Glutamatergic neuron (in vitro differentiated cells): ENCODE measurements around the gene IL1RL1. TPM values are rescaled to one million over a fixed set of nuclear protein-coding genes. Genes with fewer than 3 reads are reported as not detected.

Experiments used
- DNase-seq: peaks from one replicate; pipeline ENCODE4 v3.0.0; 2022
- H3K27ac Mint-ChIP-seq: one replicate; pipeline ENCODE4 v1.8.0; 2020; ENCODE audit warnings: mild to moderate bottlenecking, mixed read lengths, inconsistent platforms; ENCODE audit not compliant: unreplicated experiment
- H3K27me3 Mint-ChIP-seq: one replicate; pipeline ENCODE4 v1.8.0; 2020; ENCODE audit warnings: mild to moderate bottlenecking, moderate library complexity, mixed read lengths, inconsistent platforms; ENCODE audit not compliant: unreplicated experiment
- H3K36me3 Mint-ChIP-seq: one replicate; pipeline ENCODE4 v1.8.0; 2020; ENCODE audit warnings: mild to moderate bottlenecking, mixed read lengths, inconsistent platforms; ENCODE audit not compliant: unreplicated experiment
- H3K4me1 Mint-ChIP-seq: one replicate; pipeline ENCODE4 v1.8.0; 2020; ENCODE audit warnings: mild to moderate bottlenecking, low read depth, mixed read lengths, inconsistent platforms; ENCODE audit not compliant: unreplicated experiment
- H3K4me3 Mint-ChIP-seq: one replicate; pipeline ENCODE4 v1.8.0; 2020; ENCODE audit warnings: mild to moderate bottlenecking, mixed read lengths, inconsistent platforms; ENCODE audit not compliant: unreplicated experiment
- H3K9me3 Mint-ChIP-seq: one replicate; pipeline ENCODE4 v1.8.0; 2020; ENCODE audit warnings: mild to moderate bottlenecking, moderate library complexity, mixed read lengths, inconsistent platforms; ENCODE audit not compliant: unreplicated experiment
- long read RNA-seq: library from polyadenylated mRNA; unstranded; transcript quantifications from one replicate; pipeline ENCODE4 v2.0.0, GENCODE V29; 2020; ENCODE audit not compliant: unreplicated experiment
- total RNA-seq: library from RNA; stranded (reverse); fragmentation: NEBNext Ultra II Directional; extraction: Animal tissue kit (Norgen Biotek cat#: 25700); gene quantifications from one replicate; pipeline ENCODE4 v1.2.1, GENCODE V29; 2021; ENCODE audit not compliant: unreplicated experiment
- TF ChIP-seq, protein P1 (sequence below): fragments of 200-600 bp; sonication (generic); IDR thresholded peaks from one replicate; pipeline ENCODE4 v1.5.0; 2021; ENCODE audit not compliant: partially characterized antibody, unreplicated experiment

IL1RL1 gene
- total RNA-seq: not detected
- long read RNA-seq: 0 reads

DNA sequence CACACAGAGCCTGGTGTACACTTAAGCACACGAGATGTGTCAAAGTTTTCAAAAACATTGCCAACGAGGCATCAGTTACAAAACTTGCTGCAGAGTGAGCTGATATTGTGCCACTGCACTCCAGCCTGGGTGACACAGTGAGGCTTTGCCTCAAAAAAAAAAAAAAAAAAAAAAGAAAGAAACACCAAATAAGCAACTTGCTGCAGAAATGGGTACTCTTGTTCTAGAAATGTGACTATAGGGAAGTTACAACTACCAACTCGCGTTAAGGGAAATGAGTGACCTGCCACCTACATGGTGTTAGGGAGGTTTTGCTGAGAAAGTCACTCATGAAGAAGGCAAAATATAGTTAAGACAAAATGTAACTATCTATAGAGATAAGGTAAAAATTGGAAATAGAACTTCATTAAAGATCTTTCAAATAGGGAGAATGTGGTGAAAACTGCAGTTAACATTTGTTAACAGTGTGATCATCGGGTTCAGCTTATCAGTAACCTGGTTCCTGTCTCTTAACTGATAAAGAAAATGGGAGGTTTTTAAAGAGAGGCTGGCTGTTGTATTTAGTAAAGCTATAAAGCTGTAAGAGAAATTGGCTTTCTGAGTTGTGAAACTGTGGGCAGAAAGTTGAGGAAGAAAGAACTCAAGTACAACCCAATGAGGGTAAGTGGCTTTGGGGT is at the start of gene IL1RL1:
Gene IL1RL1, plus strand, starts transcription at position 600 of the 677 bp plus-strand sequence. CDS start 26,702 bp downstream, outside the sequence.
- peaks cover 2% of the 10 kb centered on the region for H3K9me3 Mint-ChIP-seq
- DNase-seq: no peak
- H3K4me3 Mint-ChIP-seq: no peak within 1 kb of the TSS
- no peaks in the 10 kb centered on the region for H3K36me3 Mint-ChIP-seq
- H3K4me1 Mint-ChIP-seq: no peaks in the 10 kb centered on the region
- H3K27me3 Mint-ChIP-seq: no peaks in the 10 kb centered on the region
- TF ChIP-seq, protein P1, sequence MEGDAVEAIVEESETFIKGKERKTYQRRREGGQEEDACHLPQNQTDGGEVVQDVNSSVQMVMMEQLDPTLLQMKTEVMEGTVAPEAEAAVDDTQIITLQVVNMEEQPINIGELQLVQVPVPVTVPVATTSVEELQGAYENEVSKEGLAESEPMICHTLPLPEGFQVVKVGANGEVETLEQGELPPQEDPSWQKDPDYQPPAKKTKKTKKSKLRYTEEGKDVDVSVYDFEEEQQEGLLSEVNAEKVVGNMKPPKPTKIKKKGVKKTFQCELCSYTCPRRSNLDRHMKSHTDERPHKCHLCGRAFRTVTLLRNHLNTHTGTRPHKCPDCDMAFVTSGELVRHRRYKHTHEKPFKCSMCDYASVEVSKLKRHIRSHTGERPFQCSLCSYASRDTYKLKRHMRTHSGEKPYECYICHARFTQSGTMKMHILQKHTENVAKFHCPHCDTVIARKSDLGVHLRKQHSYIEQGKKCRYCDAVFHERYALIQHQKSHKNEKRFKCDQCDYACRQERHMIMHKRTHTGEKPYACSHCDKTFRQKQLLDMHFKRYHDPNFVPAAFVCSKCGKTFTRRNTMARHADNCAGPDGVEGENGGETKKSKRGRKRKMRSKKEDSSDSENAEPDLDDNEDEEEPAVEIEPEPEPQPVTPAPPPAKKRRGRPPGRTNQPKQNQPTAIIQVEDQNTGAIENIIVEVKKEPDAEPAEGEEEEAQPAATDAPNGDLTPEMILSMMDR: no peak
- no peak within 1 kb of the TSS for H3K27ac Mint-ChIP-seq

DNA sequence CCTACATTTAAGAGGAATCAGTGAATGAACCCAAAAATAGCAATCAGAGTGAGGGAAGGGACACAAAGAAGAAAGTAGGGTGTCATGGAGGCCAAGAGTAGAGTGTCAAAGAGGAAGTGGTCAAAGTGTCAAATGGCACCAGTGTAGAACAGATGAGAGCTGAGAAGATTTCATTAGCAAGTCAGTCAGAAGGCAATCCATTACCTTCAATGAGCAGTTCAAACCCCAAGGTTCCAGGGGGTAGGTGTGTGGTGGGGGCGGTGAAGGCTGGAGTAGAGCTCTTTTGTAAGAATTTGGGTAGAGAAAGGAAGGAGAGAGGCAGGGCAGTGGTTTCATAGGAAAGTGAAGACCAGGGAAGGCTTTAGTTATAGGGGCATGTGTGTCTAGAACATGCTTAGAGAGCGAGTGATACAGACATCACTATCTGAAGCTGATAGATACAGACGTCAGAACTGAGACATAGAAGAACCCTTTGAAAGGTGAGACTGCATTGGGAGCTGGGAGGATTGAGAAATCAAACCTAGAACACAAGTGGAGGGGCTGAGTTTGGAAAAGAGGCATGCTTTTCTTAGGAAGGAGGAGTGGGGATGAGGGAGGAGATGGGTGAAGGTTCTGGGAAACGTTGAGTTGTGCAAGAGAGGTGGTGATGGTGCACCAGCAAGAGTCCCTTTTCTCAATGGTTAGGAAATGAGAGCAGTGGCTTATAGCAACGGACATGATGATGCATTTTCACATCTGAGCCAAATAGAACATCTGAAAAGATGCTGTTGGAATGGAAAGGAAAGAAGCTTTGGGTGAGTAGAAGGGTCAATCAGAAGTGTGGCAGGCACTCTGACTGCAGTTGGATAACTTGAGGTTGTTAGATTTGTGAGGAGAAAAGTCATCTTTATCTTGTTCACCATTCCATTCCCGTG is 48.9 kb upstream of the IL1RL1 start:
- DNase-seq: no peak
- Mint-ChIP-seq H3K27me3 (no peaks in the 10 kb centered on the region), H3K27ac (no peak overlapping the region), H3K4me3 (no peak overlapping the region), H3K4me1 (no peaks in the 10 kb centered on the region), H3K36me3 (no peaks in the 10 kb centered on the region), H3K9me3 (no peaks in the 10 kb centered on the region)
- TF ChIP-seq, protein P1: no peak

DNA sequence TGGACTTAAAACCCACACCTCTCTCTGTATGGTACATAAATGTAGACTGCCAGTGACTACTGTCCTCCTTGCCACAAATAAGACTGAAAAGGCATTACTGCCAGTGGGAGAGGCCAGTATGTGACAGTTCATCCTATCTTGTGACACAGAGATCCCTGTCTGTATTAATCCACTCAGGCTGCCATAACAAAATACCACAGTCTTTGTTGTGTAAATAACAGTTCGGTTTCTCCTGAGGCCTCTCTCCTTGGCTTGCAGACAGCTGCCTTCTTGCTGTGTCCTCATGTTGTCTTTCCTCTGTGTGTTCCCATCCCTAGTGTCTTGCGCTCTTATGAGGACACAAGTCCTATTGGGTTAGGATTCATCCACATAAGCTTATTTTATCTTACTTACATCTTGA is 46.4 kb upstream of the IL1RL1 start:
- Mint-ChIP-seq H3K4me3 (no peak overlapping the region), H3K36me3 (peaks cover 3% of the 10 kb centered on the region), H3K27me3 (no peaks in the 10 kb centered on the region), H3K9me3 (peaks cover 3% of the 10 kb centered on the region), H3K4me1 (no peaks in the 10 kb centered on the region), H3K27ac (no peak overlapping the region)
- TF ChIP-seq, protein P1: no peak
- DNase-seq: no peak

DNA sequence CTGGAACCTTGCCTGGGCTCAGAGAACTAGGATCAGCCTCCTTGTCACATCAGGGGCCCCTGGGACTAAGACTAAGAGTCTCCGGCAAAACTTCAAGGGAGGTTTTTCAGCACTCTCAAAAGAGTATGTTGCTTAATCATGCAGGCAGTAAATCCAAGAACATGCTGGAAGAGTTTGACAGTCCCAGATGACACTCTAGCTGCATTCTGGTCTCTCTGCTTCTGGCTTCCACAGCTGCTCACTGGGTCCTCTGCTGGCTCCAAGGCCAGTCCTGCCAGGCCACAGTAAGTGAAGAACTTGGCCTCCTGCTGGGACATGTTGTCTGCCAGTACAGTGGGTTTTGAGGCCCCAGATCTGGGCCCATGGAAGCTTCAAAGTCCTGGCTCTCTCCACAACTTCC is 45.2 kb upstream of the IL1RL1 start:
- Mint-ChIP-seq H3K4me3 (no peak overlapping the region), H3K36me3 (peaks cover 9% of the 10 kb centered on the region), H3K27ac (no peak overlapping the region), H3K4me1 (no peaks in the 10 kb centered on the region), H3K27me3 (no peaks in the 10 kb centered on the region), H3K9me3 (peaks cover 5% of the 10 kb centered on the region)
- TF ChIP-seq, protein P1: no peak
- no peak for DNase-seq

DNA sequence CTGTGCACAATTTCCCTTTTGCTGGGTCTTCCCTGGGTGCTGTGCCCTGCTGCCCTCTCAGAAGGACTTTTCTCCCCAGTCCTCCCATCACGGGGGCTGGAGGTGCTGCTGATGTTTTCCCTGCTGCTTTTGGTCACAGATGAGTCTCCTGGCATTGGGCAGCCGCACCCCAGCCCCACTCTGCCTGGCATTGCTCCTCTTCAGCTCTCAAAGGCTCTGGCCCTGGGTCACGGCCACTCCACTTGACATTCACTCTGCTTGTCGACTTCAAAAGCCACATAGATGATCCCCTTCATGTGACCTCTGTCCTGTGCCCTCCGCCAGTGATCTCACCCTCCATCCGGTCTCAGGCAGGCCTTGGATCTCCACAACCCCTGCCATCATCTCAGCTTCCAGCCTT is 43.6 kb upstream of the IL1RL1 start:
- no peak for DNase-seq
- peaks cover 2% of the 10 kb centered on the region for H3K27me3 Mint-ChIP-seq
- peaks cover 5% of the 10 kb centered on the region for H3K9me3 Mint-ChIP-seq
- peaks cover 9% of the 10 kb centered on the region for H3K36me3 Mint-ChIP-seq
- no peak overlapping the region for H3K4me3 Mint-ChIP-seq
- H3K27ac Mint-ChIP-seq: no peak overlapping the region
- TF ChIP-seq, protein P1: no peak
- H3K4me1 Mint-ChIP-seq: no peaks in the 10 kb centered on the region
